GM19025 (cell line): ENCODE results near the gene TBC1D26.
"Not testable (repeated sequence)": the region's sequence is repeated elsewhere in the genome, so short reads cannot be mapped to it uniquely, and the experiment has no call there.

Experiments
- ATAC-seq: cut with Tn5 transposase; IDR thresholded peaks from one replicate; pipeline ENCODE4 v1.9.1; 2021; ENCODE audit warnings: mild to moderate bottlenecking, low read depth, moderate library complexity; ENCODE audit not compliant: unreplicated experiment

Gene TBC1D26

GRCh38 chr17:15742051-15742795 is 10.1 kb downstream of the TBC1D26 start:
- no peak for ATAC-seq

GRCh38 chr17:15742921-15743320 is 10.8 kb downstream of the TBC1D26 start:
- no peak for ATAC-seq

- ATAC-seq: no peak
Measured at GRCh38 chr17:15744074-15744676, 12.1 kb downstream of the TBC1D26 start.

- ATAC-seq: no peak
Measured at GRCh38 chr17:15744885-15745284, 12.8 kb downstream of the TBC1D26 start.

GRCh38 chr17:15749403-15749802 is 17.3 kb downstream of the TBC1D26 start:
- not testable (repeated sequence) for ATAC-seq

GRCh38 chr17:15768865-15769533 is 36.9 kb downstream of the TBC1D26 start:
- ATAC-seq: not testable (repeated sequence)

- ATAC-seq: not testable (repeated sequence)
Measured at GRCh38 chr17:15770679-15771078, 38.6 kb downstream of the TBC1D26 start.

GRCh38 chr17:15776871-15777270 is 44.8 kb downstream of the TBC1D26 start:
- ATAC-seq: no peak

- no peak for ATAC-seq
Measured at GRCh38 chr17:15777297-15777696, 45.2 kb downstream of the TBC1D26 start.

- no peak for ATAC-seq
Measured at GRCh38 chr17:15777717-15778116, 45.6 kb downstream of the TBC1D26 start.

GRCh38 chr17:15779119-15779518 is 47.0 kb downstream of the TBC1D26 start:
- no peak for ATAC-seq

- no peak for ATAC-seq
Measured at GRCh38 chr17:15780188-15780587, 48.1 kb downstream of the TBC1D26 start.

- no peak for ATAC-seq
Measured at GRCh38 chr17:15782866-15783265, 50.8 kb downstream of the TBC1D26 start.

- no peak for ATAC-seq
Measured at GRCh38 chr17:15783461-15783860, 51.4 kb downstream of the TBC1D26 start.

- ATAC-seq: not testable (repeated sequence)
Measured at GRCh38 chr17:15784351-15784750, 52.3 kb downstream of the TBC1D26 start.

- ATAC-seq: not testable (repeated sequence)
Measured at GRCh38 chr17:15787363-15788075, 55.4 kb downstream of the TBC1D26 start.

GRCh38 chr17:15788365-15788764 is 56.3 kb downstream of the TBC1D26 start:
- ATAC-seq: not testable (repeated sequence)
